ENCODE measurements around the gene BRINP3. TPM values are rescaled to one million over a fixed set of nuclear protein-coding genes. Genes with fewer than 3 reads are reported as not detected.

Gene BRINP3
- total RNA-seq, 2 experiments from 2014 or later = not detected

DNA sequence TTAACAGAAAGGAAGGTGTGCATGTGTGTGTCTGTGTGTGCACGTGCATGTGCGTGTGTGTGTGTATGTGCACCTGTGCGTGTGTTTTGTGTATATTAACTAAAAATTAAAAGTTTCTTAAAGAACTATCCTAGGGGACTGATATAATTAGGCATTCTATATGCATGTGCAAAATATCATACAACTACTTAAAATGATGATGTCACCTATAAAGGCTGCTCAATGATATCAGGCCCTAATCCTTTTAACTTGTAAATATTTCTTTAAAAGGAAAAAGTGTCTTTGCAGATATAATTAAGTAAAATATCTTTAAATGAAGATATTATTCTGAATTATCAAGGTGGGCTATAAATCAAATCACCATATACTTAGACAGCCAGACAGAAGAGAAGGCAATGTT is 64.5 kb downstream of the BRINP3 start:
- POLR2A ChIA-PET = no interaction called here
- no TSS peak for BruUV-seq (replicated peaks)

GRCh38 chr1:190403402-190403801 is 74.3 kb downstream of the BRINP3 start:
- intact Hi-C loops (cut with micrococcal nuclease; ENCODE audit: unreplicated experiment) = no loop called here
- ChIA-PET CTCF (ENCODE audit: unreplicated experiment) (no interaction called here), POLR2A (no interaction called here)
- Histone ChIP-seq H3K4me2 (ENCODE audit: low read length) (no peak overlapping the region), H3K36me3 (ENCODE audit: insufficient read depth, low read length) (no peaks in the 10 kb centered on the region), H3K9me2 (ENCODE audit: insufficient read depth, low read length) (no peaks in the 10 kb centered on the region), H3K79me2 (ENCODE audit: insufficient read depth, low read depth, low read length) (no peaks in the 10 kb centered on the region), H4K20me1 (ENCODE audit: insufficient read depth, low read length) (no peaks in the 10 kb centered on the region), H3K4me3 (ENCODE audit: low read depth, low read length, poor library complexity, severe bottlenecking) (no peak overlapping the region), H2AFZ (ENCODE audit: low read length) (no peak overlapping the region), H3K4me1 (ENCODE audit: insufficient read depth, low read length, poor library complexity, severe bottlenecking) (no peaks in the 10 kb centered on the region), H3K27ac (ENCODE audit: low read depth, low read length, poor library complexity, severe bottlenecking) (no peak overlapping the region), H3K9me3 (ENCODE audit: low read length) (no peaks in the 10 kb centered on the region)
- TF ChIP-seq, protein P1, sequence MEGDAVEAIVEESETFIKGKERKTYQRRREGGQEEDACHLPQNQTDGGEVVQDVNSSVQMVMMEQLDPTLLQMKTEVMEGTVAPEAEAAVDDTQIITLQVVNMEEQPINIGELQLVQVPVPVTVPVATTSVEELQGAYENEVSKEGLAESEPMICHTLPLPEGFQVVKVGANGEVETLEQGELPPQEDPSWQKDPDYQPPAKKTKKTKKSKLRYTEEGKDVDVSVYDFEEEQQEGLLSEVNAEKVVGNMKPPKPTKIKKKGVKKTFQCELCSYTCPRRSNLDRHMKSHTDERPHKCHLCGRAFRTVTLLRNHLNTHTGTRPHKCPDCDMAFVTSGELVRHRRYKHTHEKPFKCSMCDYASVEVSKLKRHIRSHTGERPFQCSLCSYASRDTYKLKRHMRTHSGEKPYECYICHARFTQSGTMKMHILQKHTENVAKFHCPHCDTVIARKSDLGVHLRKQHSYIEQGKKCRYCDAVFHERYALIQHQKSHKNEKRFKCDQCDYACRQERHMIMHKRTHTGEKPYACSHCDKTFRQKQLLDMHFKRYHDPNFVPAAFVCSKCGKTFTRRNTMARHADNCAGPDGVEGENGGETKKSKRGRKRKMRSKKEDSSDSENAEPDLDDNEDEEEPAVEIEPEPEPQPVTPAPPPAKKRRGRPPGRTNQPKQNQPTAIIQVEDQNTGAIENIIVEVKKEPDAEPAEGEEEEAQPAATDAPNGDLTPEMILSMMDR (conservative IDR thresholded peaks at IDR 0.05; ENCODE audit: low read length) = no peak
- TF ChIP-seq EZH2phosphoT487 (IDR thresholded peaks at IDR 0.05; ENCODE audit: borderline replicate concordance, low read depth, low read length) = no peak
- no TSS peak for BruUV-seq (replicated peaks)
- DNase-seq (ENCODE audit: low spot score) = no peak

More for the DNA sequence above, 64.5 kb downstream of the BRINP3 start:
- Histone ChIP-seq H2AFZ (ENCODE audit: low read length) (no peak overlapping the region), H4K20me1 (ENCODE audit: insufficient read depth, low read length) (0 out of 2 replicates have a peak, but pooled peaks cover 3% of the 10 kb centered on the region), H3K36me3 (ENCODE audit: insufficient read depth, low read length) (no peaks in the 10 kb centered on the region), H3K79me2 (ENCODE audit: insufficient read depth, low read depth, low read length) (no peaks in the 10 kb centered on the region), H3K27ac (ENCODE audit: low read depth, low read length, poor library complexity, severe bottlenecking) (no peak overlapping the region), H3K4me1 (ENCODE audit: insufficient read depth, low read length, poor library complexity, severe bottlenecking) (no peaks in the 10 kb centered on the region), H3K4me3 (ENCODE audit: low read depth, low read length, poor library complexity, severe bottlenecking) (no peak overlapping the region), H3K9me2 (ENCODE audit: insufficient read depth, low read length) (no peaks in the 10 kb centered on the region), H3K4me2 (ENCODE audit: low read length) (no peak overlapping the region), H3K9me3 (ENCODE audit: low read length) (no peaks in the 10 kb centered on the region)
- no peak for TF ChIP-seq EZH2phosphoT487 (IDR thresholded peaks at IDR 0.05; ENCODE audit: borderline replicate concordance, low read depth, low read length)
- TF ChIP-seq, protein P1 (conservative IDR thresholded peaks at IDR 0.05; ENCODE audit: low read length) = no peak
- CTCF ChIA-PET (ENCODE audit: unreplicated experiment) = no interaction called here
- intact Hi-C loops (cut with micrococcal nuclease; ENCODE audit: unreplicated experiment) = no loop called here
- no peak for DNase-seq (ENCODE audit: low spot score)

DNA sequence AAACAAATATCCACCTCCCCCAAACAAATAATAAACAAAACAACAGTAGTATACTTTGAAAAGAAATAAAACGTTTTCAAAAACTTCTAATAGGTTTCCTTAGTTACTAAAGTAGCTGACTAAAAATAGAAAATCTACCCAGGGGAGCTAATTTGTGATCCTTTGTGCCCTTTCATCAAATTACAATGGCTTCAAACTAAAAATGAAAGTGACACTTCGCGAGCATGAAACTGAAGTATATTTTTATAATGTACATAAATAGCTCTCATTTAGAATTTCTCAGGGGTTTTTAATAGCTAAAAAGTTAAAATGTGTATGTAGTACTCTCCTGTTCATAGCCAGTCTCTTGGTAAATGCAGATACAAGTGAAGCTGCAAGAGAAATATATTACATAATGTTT is 78.4 kb downstream of the BRINP3 start:
- H3K4me2 ChIP-seq (ENCODE audit: low read length) = no peak overlapping the region
- no peaks in the 10 kb centered on the region for H3K9me2 ChIP-seq (ENCODE audit: insufficient read depth, low read length)
- H2AFZ ChIP-seq (ENCODE audit: low read length) = no peak overlapping the region
- no peaks in the 10 kb centered on the region for H3K36me3 ChIP-seq (ENCODE audit: insufficient read depth, low read length)
- no peak overlapping the region for H3K27ac ChIP-seq (ENCODE audit: low read depth, low read length, poor library complexity, severe bottlenecking)
- H3K9me3 ChIP-seq (ENCODE audit: low read length) = no peaks in the 10 kb centered on the region
- no peak overlapping the region for H3K4me3 ChIP-seq (ENCODE audit: low read depth, low read length, poor library complexity, severe bottlenecking)
- intact Hi-C loops (cut with micrococcal nuclease; ENCODE audit: unreplicated experiment) = no loop called here
- H4K20me1 ChIP-seq (ENCODE audit: insufficient read depth, low read length) = no peaks in the 10 kb centered on the region
- no TSS peak for BruUV-seq (replicated peaks)
- TF ChIP-seq, protein P1 (conservative IDR thresholded peaks at IDR 0.05; ENCODE audit: low read length) = no peak
- no peak for TF ChIP-seq EZH2phosphoT487 (IDR thresholded peaks at IDR 0.05; ENCODE audit: borderline replicate concordance, low read depth, low read length)
- CTCF ChIA-PET (ENCODE audit: unreplicated experiment) = no interaction called here
- no peaks in the 10 kb centered on the region for H3K4me1 ChIP-seq (ENCODE audit: insufficient read depth, low read length, poor library complexity, severe bottlenecking)
- DNase-seq (ENCODE audit: low spot score) = no peak
- POLR2A ChIA-PET = no interaction called here
- no peaks in the 10 kb centered on the region for H3K79me2 ChIP-seq (ENCODE audit: insufficient read depth, low read depth, low read length)

Measured in OCI-LY7 (cell line).